Measurements from ENCODE around the gene YPEL4. TPM values are rescaled to one million over a fixed set of nuclear protein-coding genes. Genes with fewer than 3 reads are reported as not detected.

YPEL4 gene
- total RNA-seq, 1 experiment from 2014 or later = 0.16 TPM

GRCh38 chr11:57605028-57605420 lies 44.7 kb downstream of the YPEL4 start:
- Mint-ChIP-seq H3K4me1 (ENCODE audit: insufficient read depth, unreplicated experiment) (no peaks in the 10 kb centered on the region), H3K27me3 (ENCODE audit: insufficient read depth, unreplicated experiment) (peaks cover 29% of the 10 kb centered on the region), H3K27ac (ENCODE audit: low read depth, unreplicated experiment) (no peak overlapping the region), H3K9me3 (ENCODE audit: unreplicated experiment) (no peaks in the 10 kb centered on the region), H3K4me3 (ENCODE audit: unreplicated experiment) (no peak overlapping the region), H3K36me3 (ENCODE audit: insufficient read depth, unreplicated experiment) (no peaks in the 10 kb centered on the region)
- intact Hi-C loops (cut with micrococcal nuclease) = no loop called here
- CTCF ChIA-PET = interaction anchor here (0.6 to 1.1 kb wide), 3 partner anchors 9 to 221 kb away, joined by 3 to 5 read pairs (median 4); no protein-coding TSS in a partner anchor
- DNase-seq (ENCODE audit: unreplicated experiment) = no peak
- POLR2A ChIA-PET = interaction anchor here (0.7 kb wide), 1 partner anchor 42 kb away, joined by 3 read pairs; no protein-coding TSS in a partner anchor
- BruUV-seq (replicated peaks) = no TSS peak
- TF ChIP-seq CTCF (IDR thresholded peaks at IDR 0.05; ENCODE audit: unreplicated experiment) = no peak

DNA sequence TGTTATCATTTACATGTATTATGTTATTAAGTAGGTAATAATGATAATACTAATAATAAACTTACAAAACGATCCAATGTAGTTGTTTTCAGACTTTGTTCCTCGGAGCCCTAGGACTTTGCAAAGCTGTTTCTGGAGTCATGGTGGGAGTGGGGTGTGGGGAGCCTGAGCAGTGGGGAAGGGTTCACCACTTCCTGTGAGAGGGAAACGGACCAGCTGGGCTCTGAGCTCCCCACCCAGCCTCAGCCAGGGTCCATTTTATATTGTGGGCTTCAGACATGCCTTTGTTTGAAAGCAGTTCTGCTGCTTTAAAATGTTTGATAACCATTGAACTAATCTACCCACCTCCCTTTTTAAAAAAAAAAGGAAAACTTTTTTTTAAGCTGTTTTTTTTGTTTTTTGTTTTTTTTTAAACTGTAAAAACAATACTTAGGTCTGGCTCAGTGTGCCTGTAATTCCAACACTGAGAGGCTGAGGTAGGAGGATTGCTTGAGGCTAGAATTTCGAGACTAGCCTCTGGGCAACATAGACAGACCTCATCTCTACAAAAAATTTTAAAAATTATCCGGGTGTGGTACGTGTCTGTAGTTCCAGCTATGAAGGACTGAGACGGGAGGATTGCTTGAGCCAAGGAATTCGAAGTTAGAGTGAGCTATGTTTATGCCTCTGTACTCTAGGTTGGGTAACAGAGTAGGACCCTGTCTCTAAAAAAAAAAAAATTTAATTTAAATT lies 45.2 kb downstream of the YPEL4 start:
- CTCF ChIA-PET = interaction anchor here (0.6 to 1.1 kb wide), 3 partner anchors 9 to 220 kb away, joined by 3 to 5 read pairs (median 4); no protein-coding TSS in a partner anchor
- DNase-seq (ENCODE audit: unreplicated experiment) = no peak
- Mint-ChIP-seq H3K9me3 (ENCODE audit: unreplicated experiment) (no peaks in the 10 kb centered on the region), H3K4me3 (ENCODE audit: unreplicated experiment) (no peak overlapping the region), H3K4me1 (ENCODE audit: insufficient read depth, unreplicated experiment) (peaks cover 3% of the 10 kb centered on the region), H3K36me3 (ENCODE audit: insufficient read depth, unreplicated experiment) (no peaks in the 10 kb centered on the region), H3K27ac (ENCODE audit: low read depth, unreplicated experiment) (no peak overlapping the region), H3K27me3 (ENCODE audit: insufficient read depth, unreplicated experiment) (peaks cover 29% of the 10 kb centered on the region)
- intact Hi-C loops (cut with micrococcal nuclease) = no loop called here
- POLR2A ChIA-PET = interaction anchor here (0.6 kb wide), 1 partner anchor 61 kb away, joined by 4 read pairs; no protein-coding TSS in a partner anchor
- no TSS peak for BruUV-seq (replicated peaks)
- no peak for TF ChIP-seq CTCF (IDR thresholded peaks at IDR 0.05; ENCODE audit: unreplicated experiment)

- no peak for TF ChIP-seq CTCF (IDR thresholded peaks at IDR 0.05; ENCODE audit: unreplicated experiment)
- no TSS peak for BruUV-seq (replicated peaks)
- Mint-ChIP-seq H3K27me3 (ENCODE audit: insufficient read depth, unreplicated experiment) (peaks cover 7% of the 10 kb centered on the region), H3K36me3 (ENCODE audit: insufficient read depth, unreplicated experiment) (no peaks in the 10 kb centered on the region), H3K4me1 (ENCODE audit: insufficient read depth, unreplicated experiment) (peaks cover 8% of the 10 kb centered on the region), H3K27ac (ENCODE audit: low read depth, unreplicated experiment) (no peak overlapping the region), H3K4me3 (ENCODE audit: unreplicated experiment) (no peak overlapping the region), H3K9me3 (ENCODE audit: unreplicated experiment) (no peaks in the 10 kb centered on the region)
- ChIA-PET CTCF (interaction anchor here (0.9 kb wide), 1 partner anchor 143 kb away, joined by 4 read pairs; no protein-coding TSS in a partner anchor), POLR2A (no interaction called here)
- intact Hi-C loops (cut with micrococcal nuclease) = no loop called here
- no peak for DNase-seq (ENCODE audit: unreplicated experiment)
Measured at GRCh38 chr11:57601297-57601696, 48.4 kb downstream of the YPEL4 start.

- intact Hi-C loops (cut with micrococcal nuclease) = no loop called here
- TF ChIP-seq CTCF (IDR thresholded peaks at IDR 0.05; ENCODE audit: unreplicated experiment) = no peak
- no peak for DNase-seq (ENCODE audit: unreplicated experiment)
- no TSS peak for BruUV-seq (replicated peaks)
- H3K27ac Mint-ChIP-seq (ENCODE audit: low read depth, unreplicated experiment) = no peak overlapping the region
- H3K36me3 Mint-ChIP-seq (ENCODE audit: insufficient read depth, unreplicated experiment) = no peaks in the 10 kb centered on the region
- H3K4me1 Mint-ChIP-seq (ENCODE audit: insufficient read depth, unreplicated experiment) = peaks cover 8% of the 10 kb centered on the region
- CTCF ChIA-PET = interaction anchor here (1.3 kb wide), 1 partner anchor 31 kb away, joined by 7 read pairs; no protein-coding TSS in a partner anchor
- no peaks in the 10 kb centered on the region for H3K9me3 Mint-ChIP-seq (ENCODE audit: unreplicated experiment)
- no peak overlapping the region for H3K4me3 Mint-ChIP-seq (ENCODE audit: unreplicated experiment)
- H3K27me3 Mint-ChIP-seq (ENCODE audit: insufficient read depth, unreplicated experiment) = no peaks in the 10 kb centered on the region
- POLR2A ChIA-PET = interaction anchor here (1.9 kb wide), 1 partner anchor 20 kb away, joined by 4 read pairs; no protein-coding TSS in a partner anchor
Measured at GRCh38 chr11:57599381-57599780, 50.3 kb downstream of the YPEL4 start.
